Measurements from ENCODE around the gene TNFRSF13B.

DNA sequence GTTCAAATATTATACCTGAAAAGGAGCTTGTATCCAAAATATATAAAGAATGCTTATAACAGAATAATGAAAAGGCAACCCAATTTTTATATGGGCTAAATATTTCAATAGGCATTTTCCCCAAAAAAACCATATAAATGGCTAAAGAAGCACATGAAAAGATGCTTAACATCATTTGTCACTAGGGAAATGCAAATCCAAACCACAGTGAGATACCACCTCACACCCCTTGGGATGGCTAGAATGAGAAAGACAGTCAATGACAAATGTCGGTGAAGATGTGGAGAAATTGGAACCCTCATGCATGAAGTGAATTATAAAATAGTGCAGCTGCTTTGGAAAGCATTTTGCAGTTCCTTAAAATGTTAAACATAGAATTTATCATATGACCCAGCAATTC lies 3.1 kb downstream of the TNFRSF13B start:
- TF ChIP-seq, protein P1, sequence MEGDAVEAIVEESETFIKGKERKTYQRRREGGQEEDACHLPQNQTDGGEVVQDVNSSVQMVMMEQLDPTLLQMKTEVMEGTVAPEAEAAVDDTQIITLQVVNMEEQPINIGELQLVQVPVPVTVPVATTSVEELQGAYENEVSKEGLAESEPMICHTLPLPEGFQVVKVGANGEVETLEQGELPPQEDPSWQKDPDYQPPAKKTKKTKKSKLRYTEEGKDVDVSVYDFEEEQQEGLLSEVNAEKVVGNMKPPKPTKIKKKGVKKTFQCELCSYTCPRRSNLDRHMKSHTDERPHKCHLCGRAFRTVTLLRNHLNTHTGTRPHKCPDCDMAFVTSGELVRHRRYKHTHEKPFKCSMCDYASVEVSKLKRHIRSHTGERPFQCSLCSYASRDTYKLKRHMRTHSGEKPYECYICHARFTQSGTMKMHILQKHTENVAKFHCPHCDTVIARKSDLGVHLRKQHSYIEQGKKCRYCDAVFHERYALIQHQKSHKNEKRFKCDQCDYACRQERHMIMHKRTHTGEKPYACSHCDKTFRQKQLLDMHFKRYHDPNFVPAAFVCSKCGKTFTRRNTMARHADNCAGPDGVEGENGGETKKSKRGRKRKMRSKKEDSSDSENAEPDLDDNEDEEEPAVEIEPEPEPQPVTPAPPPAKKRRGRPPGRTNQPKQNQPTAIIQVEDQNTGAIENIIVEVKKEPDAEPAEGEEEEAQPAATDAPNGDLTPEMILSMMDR (IDR thresholded peaks at IDR 0.05), result no peak
- TF ChIP-seq POLR2A (IDR thresholded peaks at IDR 0.05; ENCODE audit: low read depth) (no peak), POLR2AphosphoS5 (IDR thresholded peaks at IDR 0.05) (no peak), EP300 (IDR thresholded peaks at IDR 0.05) (no peak)

Measured in esophagus muscularis mucosa (tissue), 4 donors.